Upper lobe of right lung (tissue), 1 donor: ENCODE measurements around the gene LPIN3. TPM values are rescaled to one million over a fixed set of nuclear protein-coding genes. Genes with fewer than 3 reads are reported as not detected.

Source experiments
- ATAC-seq: fragments of 200-7000 bp; cut with Tn5 transposase; one replicate; pipeline ENCODE4 v1.9.1; 2020; ENCODE audit warnings: mild to moderate bottlenecking, moderate library complexity
- DNase-seq: peaks from one replicate; pipeline ENCODE4 v3.0.0-alpha.2; 2020
- H3K27ac ChIP-seq: fragments of 200-600 bp; one replicate; pipeline ENCODE4 v1.8.0; 2022
- H3K27me3 ChIP-seq: fragments of 200-600 bp; one replicate; pipeline ENCODE4 v1.8.0; 2022; ENCODE audit warnings: mild to moderate bottlenecking
- H3K36me3 ChIP-seq: fragments of 200-600 bp; one replicate; pipeline ENCODE4 v1.8.0; 2022
- H3K4me1 ChIP-seq: fragments of 200-600 bp; one replicate; pipeline ENCODE4 v1.8.0; 2022
- H3K4me3 ChIP-seq: fragments of 200-600 bp; one replicate; pipeline ENCODE4 v1.8.0; 2022; ENCODE audit warnings: mild to moderate bottlenecking
- H3K9me3 ChIP-seq: fragments of 200-600 bp; one replicate; pipeline ENCODE4 v1.8.0; 2022
- intact Hi-C: fragments of 100-400 bp; cut with DNase I; formaldehyde crosslinking; loops from one replicate; pipeline ENCODE4 v1.11.0; 2022
- total RNA-seq: library from RNA; stranded (reverse); fragmentation: NEBNext Ultra II Directional; extraction: Animal tissue kit (Norgen Biotek cat#: 25700); gene quantifications from one replicate; pipeline ENCODE4 v1.2.1, GENCODE V29; 2021
- TF ChIP-seq, protein P1 (sequence below): fragments of 200-600 bp; IDR thresholded peaks from one replicate; pipeline ENCODE4 v1.8.0; 2022; ENCODE audit warnings: antibody characterized with exemption
- donor health status: DM: no; HTN: yes; CAD: no; lungs with severe emphysema.

LPIN3 gene
- total RNA-seq, 1 donor from 2014 or later: 18.4 TPM

DNA sequence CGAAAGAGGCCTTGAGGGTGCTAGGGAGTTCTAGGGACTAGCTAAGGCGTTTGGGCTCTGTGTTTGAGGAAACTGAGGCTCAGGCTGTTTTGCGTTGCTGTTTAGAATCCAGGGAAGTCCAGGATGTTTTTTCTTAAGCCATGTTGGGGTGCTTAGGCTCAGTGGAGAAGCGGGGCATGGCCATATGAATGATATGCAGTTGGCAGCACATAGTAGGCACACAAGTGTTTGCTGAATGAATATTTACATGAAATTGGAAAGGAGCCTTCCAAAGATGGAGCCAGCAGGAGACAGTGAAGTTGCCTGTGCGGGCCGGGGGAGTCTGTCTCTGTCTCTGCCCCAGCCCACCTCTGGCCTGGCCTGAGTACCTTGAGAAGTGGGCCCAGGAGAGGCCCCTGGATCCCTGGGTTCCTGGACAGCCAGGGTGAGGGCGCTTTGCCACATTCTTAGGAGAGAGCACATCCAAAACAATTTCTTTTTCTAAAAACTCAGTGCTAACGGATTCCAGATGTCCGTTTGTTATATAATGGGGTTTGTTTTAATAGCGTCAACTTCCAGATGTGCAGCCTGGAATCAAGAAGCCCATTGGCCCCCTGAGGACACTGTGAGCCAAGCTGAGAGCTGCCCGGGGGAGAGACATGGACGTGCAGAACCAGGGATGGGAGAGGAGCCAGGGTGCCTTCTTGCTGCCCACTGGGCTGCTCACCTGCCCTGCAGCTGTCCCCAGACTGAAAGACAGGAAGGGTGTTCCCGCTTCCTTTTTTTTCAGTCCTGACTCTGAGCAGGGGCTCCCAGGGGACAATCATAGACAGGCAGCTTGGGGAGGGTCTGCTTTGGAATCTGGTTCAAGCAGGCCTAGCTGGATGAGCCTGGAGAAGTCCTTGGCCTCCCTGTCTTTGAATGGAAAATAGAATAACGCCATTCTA lies 46.1 kb downstream of the LPIN3 start:
- DNase-seq (no peak), ATAC-seq (no peak)
- no peaks in the 10 kb centered on the region for H3K9me3 ChIP-seq
- no peaks in the 10 kb centered on the region for H3K4me1 ChIP-seq
- intact Hi-C loops: no loop called here
- no peaks in the 10 kb centered on the region for H3K27me3 ChIP-seq
- no peak overlapping the region for H3K4me3 ChIP-seq
- H3K36me3 ChIP-seq: no peaks in the 10 kb centered on the region
- TF ChIP-seq, protein P1, sequence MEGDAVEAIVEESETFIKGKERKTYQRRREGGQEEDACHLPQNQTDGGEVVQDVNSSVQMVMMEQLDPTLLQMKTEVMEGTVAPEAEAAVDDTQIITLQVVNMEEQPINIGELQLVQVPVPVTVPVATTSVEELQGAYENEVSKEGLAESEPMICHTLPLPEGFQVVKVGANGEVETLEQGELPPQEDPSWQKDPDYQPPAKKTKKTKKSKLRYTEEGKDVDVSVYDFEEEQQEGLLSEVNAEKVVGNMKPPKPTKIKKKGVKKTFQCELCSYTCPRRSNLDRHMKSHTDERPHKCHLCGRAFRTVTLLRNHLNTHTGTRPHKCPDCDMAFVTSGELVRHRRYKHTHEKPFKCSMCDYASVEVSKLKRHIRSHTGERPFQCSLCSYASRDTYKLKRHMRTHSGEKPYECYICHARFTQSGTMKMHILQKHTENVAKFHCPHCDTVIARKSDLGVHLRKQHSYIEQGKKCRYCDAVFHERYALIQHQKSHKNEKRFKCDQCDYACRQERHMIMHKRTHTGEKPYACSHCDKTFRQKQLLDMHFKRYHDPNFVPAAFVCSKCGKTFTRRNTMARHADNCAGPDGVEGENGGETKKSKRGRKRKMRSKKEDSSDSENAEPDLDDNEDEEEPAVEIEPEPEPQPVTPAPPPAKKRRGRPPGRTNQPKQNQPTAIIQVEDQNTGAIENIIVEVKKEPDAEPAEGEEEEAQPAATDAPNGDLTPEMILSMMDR: no peak
- H3K27ac ChIP-seq: no peak overlapping the region

DNA sequence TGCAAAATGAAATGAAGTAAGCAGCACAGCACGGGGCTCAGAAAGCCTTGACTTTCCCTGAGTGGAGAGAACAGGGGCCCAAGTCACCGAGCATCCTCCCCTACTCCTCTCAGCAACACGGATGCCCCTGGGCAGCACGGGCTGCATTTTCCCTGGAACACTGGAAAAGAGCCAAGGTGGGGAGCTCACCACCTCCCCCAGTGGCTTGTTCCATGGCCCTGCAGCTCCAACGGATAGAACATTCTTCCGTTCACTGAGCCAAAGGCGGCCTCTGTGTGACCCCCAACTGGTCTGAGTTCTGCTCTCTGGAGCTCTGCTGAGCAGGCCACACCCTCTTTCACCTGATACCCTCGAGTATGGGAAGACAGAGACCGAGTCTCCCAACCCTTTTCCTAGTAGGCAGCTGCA lies 46.8 kb downstream of the LPIN3 start:
- no peak for ATAC-seq

DNA sequence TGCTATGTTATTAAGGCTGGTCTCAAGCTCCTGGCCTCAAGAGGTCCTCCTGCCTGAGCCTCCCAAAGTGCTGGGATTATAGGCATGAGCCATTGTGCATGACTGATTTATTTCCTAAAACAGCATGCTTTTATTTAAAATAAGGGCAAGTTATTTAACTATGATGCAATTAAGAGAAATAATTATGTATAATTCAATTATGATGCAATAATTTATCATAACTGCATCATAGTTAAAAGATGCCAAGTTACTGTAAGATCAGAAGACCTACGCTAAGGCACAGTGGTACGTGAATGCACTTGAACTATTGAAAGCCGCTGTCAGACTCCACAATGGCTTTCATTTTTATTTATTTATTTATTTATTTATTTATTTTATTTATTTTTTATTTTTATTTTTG lies 50.3 kb downstream of the LPIN3 start:
- H3K4me1 ChIP-seq: no peaks in the 10 kb centered on the region
- DNase-seq: no peak
- H3K27ac ChIP-seq: no peak overlapping the region
- H3K36me3 ChIP-seq: no peaks in the 10 kb centered on the region
- no peaks in the 10 kb centered on the region for H3K27me3 ChIP-seq
- intact Hi-C loops: no loop called here
- TF ChIP-seq, protein P1: no peak
- no peak overlapping the region for H3K4me3 ChIP-seq
- no peaks in the 10 kb centered on the region for H3K9me3 ChIP-seq
- no peak for ATAC-seq

More for the DNA sequence above, 46.8 kb downstream of the LPIN3 start:
- Histone ChIP-seq H3K36me3 (no peaks in the 10 kb centered on the region), H3K4me1 (no peaks in the 10 kb centered on the region), H3K27me3 (no peaks in the 10 kb centered on the region), H3K9me3 (no peaks in the 10 kb centered on the region), H3K4me3 (no peak overlapping the region), H3K27ac (no peak overlapping the region)
- intact Hi-C loops: no loop called here
- TF ChIP-seq, protein P1: no peak
- no peak for DNase-seq

DNA sequence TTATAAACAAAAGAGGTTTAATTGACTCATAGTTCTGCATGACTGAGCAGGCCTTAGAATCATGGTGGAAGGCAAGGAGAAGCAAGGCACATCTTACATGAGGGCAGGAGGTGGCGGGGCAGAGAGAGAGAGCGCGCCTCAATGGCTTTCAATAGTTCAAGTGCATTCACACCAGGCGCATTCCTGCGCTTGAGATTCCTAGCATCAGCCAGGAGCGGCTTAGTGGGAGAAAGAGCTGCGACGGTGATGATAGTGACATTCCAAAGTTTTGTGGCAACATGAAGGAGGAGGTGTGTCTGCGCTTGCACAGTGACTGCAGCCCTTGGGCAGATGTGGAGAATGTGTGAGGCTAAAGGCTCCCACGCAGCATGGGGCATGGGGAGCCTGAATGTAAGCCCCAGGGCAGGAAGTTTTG lies 51.0 kb downstream of the LPIN3 start:
- DNase-seq (no peak), ATAC-seq (peak; percentile 65)
- Histone ChIP-seq H3K4me1 (no peaks in the 10 kb centered on the region), H3K4me3 (no peak overlapping the region), H3K36me3 (no peaks in the 10 kb centered on the region), H3K27me3 (no peaks in the 10 kb centered on the region), H3K27ac (no peak overlapping the region), H3K9me3 (no peaks in the 10 kb centered on the region)
- TF ChIP-seq, protein P1: no peak
- intact Hi-C loops: no loop called here

DNA sequence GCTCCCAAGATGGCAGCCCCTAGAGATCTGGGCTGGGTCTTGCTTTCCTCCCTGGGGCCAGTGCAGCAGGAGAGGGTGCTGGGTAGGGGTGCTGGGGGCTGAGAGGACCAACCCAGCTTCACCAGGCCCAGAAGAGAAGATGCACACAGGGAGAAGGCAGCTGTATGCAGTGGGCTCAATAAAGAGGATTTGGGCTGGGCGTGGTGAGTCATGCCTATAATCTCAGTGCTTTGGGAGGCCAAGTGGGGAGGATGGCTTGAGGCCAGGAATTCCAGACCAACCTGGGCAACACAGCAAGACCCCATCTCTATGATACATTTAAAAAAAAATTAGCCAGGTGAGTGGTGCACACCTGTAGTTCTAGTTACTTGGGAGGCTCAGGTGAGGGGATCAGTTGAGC lies 51.7 kb downstream of the LPIN3 start:
- TF ChIP-seq, protein P1: no peak
- Histone ChIP-seq H3K9me3 (no peaks in the 10 kb centered on the region), H3K4me1 (no peaks in the 10 kb centered on the region), H3K36me3 (no peaks in the 10 kb centered on the region), H3K27ac (no peak overlapping the region), H3K4me3 (no peak overlapping the region), H3K27me3 (no peaks in the 10 kb centered on the region)
- ATAC-seq: no peak
- no peak for DNase-seq
- intact Hi-C loops: no loop called here
